Left ventricle myocardium inferior (tissue), 1 donor: ENCODE data around the gene LMO1. TPM values are rescaled to one million over a fixed set of nuclear protein-coding genes. Genes with fewer than 3 reads are reported as not detected.

Source experiments
- DNase-seq: peaks from one replicate; pipeline ENCODE4 v3.0.0-alpha.2; 2020
- H3K27ac ChIP-seq: fragments of 200-600 bp; replicated peaks from 2 replicates; pipeline ENCODE4 v1.8.0; 2021
- H3K27me3 ChIP-seq: fragments of 200-600 bp; 2 replicates; pipeline ENCODE4 v1.8.0; 2021; ENCODE audit warnings: low read depth
- H3K36me3 ChIP-seq: fragments of 200-600 bp; 2 replicates; pipeline ENCODE4 v1.8.0; 2021
- H3K4me1 ChIP-seq: fragments of 200-600 bp; 2 replicates; pipeline ENCODE4 v1.8.0; 2021
- H3K4me3 ChIP-seq: fragments of 200-600 bp; 2 replicates; pipeline ENCODE4 v1.8.0; 2021; ENCODE audit warnings: mild to moderate bottlenecking, moderate library complexity
- H3K9me3 ChIP-seq: fragments of 200-600 bp; replicated peaks from 2 replicates; pipeline ENCODE4 v1.8.0; 2021
- CTCF ChIP-seq: fragments of 200-600 bp; IDR thresholded peaks from 2 replicates; pipeline ENCODE4 v1.8.0; 2021; ENCODE audit warnings: antibody characterized with exemption, mild to moderate bottlenecking, borderline replicate concordance
- intact Hi-C: fragments of 100-400 bp; cut with micrococcal nuclease; formaldehyde crosslinking; loops from one replicate; pipeline ENCODE4 v1.11.0; 2022
- total RNA-seq: library from RNA; stranded (reverse); fragmentation: NEBNext Ultra II Directional; extraction: Animal tissue kit (Norgen Biotek cat#: 25700); gene quantifications from one replicate; pipeline ENCODE4 v1.2.1, GENCODE V29; 2021
- donor health status: DM: no; HTN: yes; CAD: no; lungs with severe emphysema.

LMO1 gene
- total RNA-seq, 1 donor from 2014 or later = 2.3 TPM

- Histone ChIP-seq H3K36me3 (no peaks in the 10 kb centered on the region), H3K9me3 (no peaks in the 10 kb centered on the region), H3K27me3 (peaks cover 79% of the 10 kb centered on the region), H3K4me3 (peak overlapping the region; percentile 70), H3K27ac (peak overlapping the region; percentile 27), H3K4me1 (peaks cover 29% of the 10 kb centered on the region)
- intact Hi-C loops = no loop called here
- no peak for TF ChIP-seq CTCF
- DNase-seq = peak; percentile 37
These were observed 1.0 kb downstream of the LMO1 start for GRCh38 chr11:8262552-8263108.

- peaks cover 73% of the 10 kb centered on the region for H3K27me3 ChIP-seq
- DNase-seq = no peak
- peaks cover 28% of the 10 kb centered on the region for H3K4me1 ChIP-seq
- TF ChIP-seq CTCF = no peak
- H3K27ac ChIP-seq = no peak overlapping the region
- H3K9me3 ChIP-seq = no peaks in the 10 kb centered on the region
- peak overlapping the region; percentile 70 for H3K4me3 ChIP-seq
- intact Hi-C loops = no loop called here
- no peaks in the 10 kb centered on the region for H3K36me3 ChIP-seq
These were observed 1.6 kb downstream of the LMO1 start for GRCh38 chr11:8261921-8262551.

- intact Hi-C loops = no loop called here
- no peak for TF ChIP-seq CTCF
- no peak for DNase-seq
- no peaks in the 10 kb centered on the region for H3K36me3 ChIP-seq
- no peak overlapping the region for H3K4me3 ChIP-seq
- peaks cover 28% of the 10 kb centered on the region for H3K4me1 ChIP-seq
- no peaks in the 10 kb centered on the region for H3K9me3 ChIP-seq
- no peak overlapping the region for H3K27ac ChIP-seq
- peaks cover 66% of the 10 kb centered on the region for H3K27me3 ChIP-seq
These were observed 2.4 kb downstream of the LMO1 start for GRCh38 chr11:8261291-8261690.

- DNase-seq = no peak
- intact Hi-C loops = no loop called here
- Histone ChIP-seq H3K9me3 (no peaks in the 10 kb centered on the region), H3K36me3 (no peaks in the 10 kb centered on the region), H3K4me3 (no peak overlapping the region), H3K27ac (no peak overlapping the region), H3K4me1 (peaks cover 28% of the 10 kb centered on the region), H3K27me3 (peaks cover 57% of the 10 kb centered on the region)
- no peak for TF ChIP-seq CTCF
These were observed 3.3 kb downstream of the LMO1 start for GRCh38 chr11:8260202-8260966.

- H3K27ac ChIP-seq = no peak overlapping the region
- no peak for TF ChIP-seq CTCF
- H3K9me3 ChIP-seq = no peaks in the 10 kb centered on the region
- no peaks in the 10 kb centered on the region for H3K36me3 ChIP-seq
- H3K4me1 ChIP-seq = peaks cover 28% of the 10 kb centered on the region
- no peak overlapping the region for H3K4me3 ChIP-seq
- DNase-seq = no peak
- intact Hi-C loops = no loop called here
- peaks cover 47% of the 10 kb centered on the region for H3K27me3 ChIP-seq
These were observed 4.2 kb downstream of the LMO1 start for GRCh38 chr11:8259306-8259959.
